H1 (cell line): Measurements from ENCODE around the gene PRDM1.

Experiments
- CEBPB ChIP-seq: IDR thresholded peaks from 2 replicates; pipeline ENCODE4 v1.6.1; 2012; ENCODE audit warnings: low read depth, low read length
- POLR2A ChIP-seq, 2 experiments: IDR thresholded peaks; 1 replicate in 1 of 2; 2 replicates in 1 of 2; pipeline ENCODE4 v1.6.1; 2011; ENCODE audit warnings: low read depth in 2 of 2, low read length in 2 of 2, mild to moderate bottlenecking in 2 of 2; ENCODE audit errors: control extremely low read depth in 1 of 2
- TF ChIP-seq, protein P1 (sequence below), 3 experiments: IDR thresholded peaks; 1 replicate in 2 of 3; 2 replicates in 1 of 3; pipeline versions ENCODE4 v1.5.1 to v1.6.1; 2011; ENCODE audit warnings: low read length in 3 of 3, mild to moderate bottlenecking in 3 of 3, inconsistent platforms in 2 of 3, low read depth in 1 of 3, moderate library complexity in 1 of 3; ENCODE audit not compliant: insufficient read depth in 1 of 3; ENCODE audit errors: control extremely low read depth in 1 of 3

DNA sequence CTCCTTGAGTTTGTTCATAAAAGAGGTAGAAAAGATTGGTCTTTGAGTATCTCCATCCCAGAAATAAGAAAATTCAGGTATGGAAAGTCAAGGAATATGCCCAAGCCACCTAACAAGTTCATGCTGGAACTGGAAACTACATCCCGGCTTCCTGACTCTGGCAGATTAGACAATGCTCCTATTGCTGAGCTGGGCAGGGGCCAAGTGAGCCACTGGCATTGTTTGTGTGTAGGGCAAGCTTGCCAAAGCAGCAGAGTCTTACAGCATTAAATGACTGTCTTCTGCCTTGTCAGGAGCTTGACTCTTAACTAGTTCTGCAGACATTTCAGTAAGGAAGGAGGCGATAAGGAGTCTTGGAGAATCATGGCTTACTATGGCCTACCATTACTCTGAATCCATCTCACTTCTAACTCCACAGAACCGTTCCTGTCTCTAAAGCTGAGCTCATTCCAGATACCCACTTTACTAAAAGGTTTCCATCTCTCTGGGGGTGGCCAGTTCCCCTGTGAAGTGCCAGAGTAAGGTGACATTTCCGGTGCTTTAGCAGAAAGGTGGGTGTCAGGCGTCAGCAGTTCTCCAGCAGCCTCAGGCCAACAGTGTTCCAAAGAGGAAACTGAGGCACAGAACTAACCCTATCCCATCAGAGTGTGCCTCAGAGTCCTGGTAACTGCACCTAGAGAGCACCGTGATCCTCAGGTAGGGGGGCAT, 30.1 kb downstream of the PRDM1 start:
- TF ChIP-seq POLR2A (IDR thresholded peaks at IDR 0.05; ENCODE audit: control extremely low read depth in 1 of 2, low read depth in 2 of 2, low read length in 2 of 2), result no peak
- TF ChIP-seq, protein P1, sequence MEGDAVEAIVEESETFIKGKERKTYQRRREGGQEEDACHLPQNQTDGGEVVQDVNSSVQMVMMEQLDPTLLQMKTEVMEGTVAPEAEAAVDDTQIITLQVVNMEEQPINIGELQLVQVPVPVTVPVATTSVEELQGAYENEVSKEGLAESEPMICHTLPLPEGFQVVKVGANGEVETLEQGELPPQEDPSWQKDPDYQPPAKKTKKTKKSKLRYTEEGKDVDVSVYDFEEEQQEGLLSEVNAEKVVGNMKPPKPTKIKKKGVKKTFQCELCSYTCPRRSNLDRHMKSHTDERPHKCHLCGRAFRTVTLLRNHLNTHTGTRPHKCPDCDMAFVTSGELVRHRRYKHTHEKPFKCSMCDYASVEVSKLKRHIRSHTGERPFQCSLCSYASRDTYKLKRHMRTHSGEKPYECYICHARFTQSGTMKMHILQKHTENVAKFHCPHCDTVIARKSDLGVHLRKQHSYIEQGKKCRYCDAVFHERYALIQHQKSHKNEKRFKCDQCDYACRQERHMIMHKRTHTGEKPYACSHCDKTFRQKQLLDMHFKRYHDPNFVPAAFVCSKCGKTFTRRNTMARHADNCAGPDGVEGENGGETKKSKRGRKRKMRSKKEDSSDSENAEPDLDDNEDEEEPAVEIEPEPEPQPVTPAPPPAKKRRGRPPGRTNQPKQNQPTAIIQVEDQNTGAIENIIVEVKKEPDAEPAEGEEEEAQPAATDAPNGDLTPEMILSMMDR (IDR thresholded peaks at IDR 0.05; ENCODE audit: control extremely low read depth in 1 of 3, insufficient read depth in 1 of 3, low read depth in 1 of 3, low read length in 3 of 3), result no peak
- no peak for TF ChIP-seq CEBPB
